COLO668 (cell line): Measurements from ENCODE around the gene ETV1.
"Not testable (repeated sequence)": the region's sequence is repeated elsewhere in the genome, so short reads cannot be mapped to it uniquely, and the experiment has no call there.

Experiments
- DNase-seq: peaks from one replicate; lab custom pipeline; 2025; ENCODE audit not compliant: unreplicated experiment; lab: John Stamatoyannopoulos, UW

ETV1 gene

GRCh38 chr7:13933536-13933935, 55.9 kb downstream of the ETV1 start:
- no peak for DNase-seq

GRCh38 chr7:13933091-13933490, 56.4 kb downstream of the ETV1 start:
- no peak for DNase-seq

- no peak for DNase-seq
Measured at GRCh38 chr7:13932131-13932530, 57.3 kb downstream of the ETV1 start.

DNA sequence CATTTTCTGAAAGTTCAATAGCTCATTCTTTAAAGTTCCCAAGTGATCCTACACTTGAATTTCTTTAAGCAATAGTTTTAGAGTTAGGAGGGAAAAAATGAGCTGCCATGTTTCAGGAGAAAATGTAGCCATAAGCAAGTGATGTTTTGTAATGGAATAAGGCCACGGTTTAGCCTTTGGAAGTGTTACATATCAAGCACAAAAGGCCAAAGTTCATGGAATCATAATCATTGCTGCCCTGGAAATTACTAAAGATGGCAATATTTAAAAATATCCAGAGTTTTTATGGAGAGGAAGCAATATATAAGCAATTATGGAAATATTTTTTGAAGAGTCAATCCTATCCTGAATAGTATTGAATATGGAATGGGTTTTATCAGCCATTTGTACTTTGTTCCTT, 68.4 kb downstream of the ETV1 start:
- no peak for DNase-seq

- peak; percentile 90 for DNase-seq
Measured at GRCh38 chr7:13920053-13920697, 69.3 kb downstream of the ETV1 start.

GRCh38 chr7:13918333-13918732, 71.1 kb downstream of the ETV1 start:
- not testable (repeated sequence) for DNase-seq

- not testable (repeated sequence) for DNase-seq
Measured at GRCh38 chr7:13917103-13917502, 72.4 kb downstream of the ETV1 start.

DNA sequence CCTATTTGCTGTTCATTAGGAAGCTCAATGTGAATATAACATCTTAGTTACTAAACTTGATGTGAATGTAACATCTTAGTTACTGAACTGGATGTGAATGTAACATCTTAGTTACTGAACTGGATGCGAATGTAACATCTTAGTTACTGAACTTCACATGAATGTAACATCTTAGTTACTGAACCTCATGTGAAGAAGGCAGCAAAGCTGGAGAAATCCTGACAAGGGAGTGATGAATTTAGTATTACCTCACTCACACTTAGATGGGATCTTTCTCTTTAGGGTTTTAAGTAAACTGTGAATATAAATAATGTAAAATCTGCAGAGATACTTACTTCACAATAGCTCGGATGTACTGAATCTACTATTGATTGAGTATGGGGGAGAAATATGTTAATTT, 73.6 kb downstream of the ETV1 start:
- DNase-seq, result no peak

DNA sequence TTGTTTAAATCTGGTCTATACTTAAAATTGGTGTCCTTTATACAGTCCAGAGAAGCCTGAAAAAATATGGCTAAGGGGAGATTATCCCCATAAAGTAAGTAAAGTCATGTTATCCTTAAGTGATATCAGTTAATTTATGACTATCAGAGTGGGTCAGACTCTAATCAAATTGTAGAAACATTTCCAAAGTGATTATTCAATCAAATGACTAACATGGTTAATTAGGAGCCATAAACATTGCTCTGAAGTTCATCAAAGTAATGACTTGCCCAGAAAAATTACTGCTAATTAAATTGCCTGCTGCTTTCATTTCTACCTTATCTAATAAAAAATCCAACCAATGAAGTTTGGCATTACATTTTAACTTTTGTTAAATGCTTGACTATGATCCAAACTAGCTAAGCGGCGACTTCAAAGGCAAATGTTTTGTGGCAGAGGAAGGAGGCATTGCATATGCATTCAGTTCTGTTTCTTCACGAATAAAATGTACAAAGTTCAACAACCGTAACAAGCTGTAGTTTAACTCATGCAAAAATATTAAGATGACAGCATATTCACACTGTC, 76.7 kb downstream of the ETV1 start:
- no peak for DNase-seq

- peak; percentile 29 for DNase-seq
Measured at GRCh38 chr7:13911909-13912308, 77.6 kb downstream of the ETV1 start.

DNA sequence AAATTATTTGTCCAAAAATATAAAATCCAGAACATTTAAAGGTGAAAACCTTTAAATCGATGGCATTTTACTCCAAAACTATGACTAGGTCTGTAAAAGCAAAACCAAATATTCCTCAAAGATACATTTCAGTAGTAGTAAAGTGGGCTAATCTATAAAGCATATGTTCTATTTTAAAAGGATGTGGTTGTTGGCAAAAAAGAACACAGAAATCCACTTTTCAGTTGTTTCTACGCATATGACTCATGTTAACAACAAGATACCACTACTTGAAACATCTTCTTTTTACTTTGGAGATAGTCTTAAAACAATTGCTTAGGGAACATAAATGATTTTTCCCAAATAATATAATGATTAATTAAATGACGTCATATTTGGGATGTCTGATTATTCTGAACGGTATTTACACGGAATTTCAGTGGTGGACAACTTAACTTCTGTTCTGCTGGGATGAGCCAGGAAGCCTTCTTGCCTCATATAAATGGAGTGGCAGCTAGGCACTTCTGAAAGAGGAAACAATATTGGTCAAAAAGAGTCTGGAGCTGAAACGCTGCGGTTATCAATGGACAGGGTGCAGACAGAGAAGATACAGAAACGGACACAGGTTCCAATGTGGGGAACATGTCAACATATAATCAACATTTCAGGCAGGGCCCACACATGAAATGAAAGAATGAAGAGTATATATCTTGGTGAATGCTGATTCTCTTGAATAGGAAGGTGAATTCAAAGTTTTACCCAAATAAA, 78.5 kb downstream of the ETV1 start:
- DNase-seq, result no peak

- peak; percentile 25 for DNase-seq
Measured at GRCh38 chr7:13908667-13909397, 80.6 kb downstream of the ETV1 start.

DNA sequence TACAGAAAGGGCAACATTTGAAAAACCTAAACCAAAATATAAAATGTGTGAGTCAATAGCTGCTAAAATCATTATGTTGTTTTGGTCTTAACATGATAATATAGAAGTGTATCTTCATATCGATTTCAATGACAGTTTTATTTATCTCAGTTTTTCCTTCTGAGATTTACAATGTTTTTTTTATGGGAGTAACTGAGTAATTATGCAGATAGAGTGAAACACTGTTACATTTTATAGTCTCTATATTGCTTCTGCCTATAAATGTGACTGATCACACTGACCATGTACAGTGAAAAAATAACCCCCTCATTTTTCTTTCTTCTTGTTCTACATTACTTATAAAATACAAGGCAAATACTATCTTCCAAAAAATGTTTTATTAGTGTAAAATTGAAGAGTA, 81.6 kb downstream of the ETV1 start:
- no peak for DNase-seq

GRCh38 chr7:13904689-13905088, 84.8 kb downstream of the ETV1 start:
- no peak for DNase-seq

DNA sequence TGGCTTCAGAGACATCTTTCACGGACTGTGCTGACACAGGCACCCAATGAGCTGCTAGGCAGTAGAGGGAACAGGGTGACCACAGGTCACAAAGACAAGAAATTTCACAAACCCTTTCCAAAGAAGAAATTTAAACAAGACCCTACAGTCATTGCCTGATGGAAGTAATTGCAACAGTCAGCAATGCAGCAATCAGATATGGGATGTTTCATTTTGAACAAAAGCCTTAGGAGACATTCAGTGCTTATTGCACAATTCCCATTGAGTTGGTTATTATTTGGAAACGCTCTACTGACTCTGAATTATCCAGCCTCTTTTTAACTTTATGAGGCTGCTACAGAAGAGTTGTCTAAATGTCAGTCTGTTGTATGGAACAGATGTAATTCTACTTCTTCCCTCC, 85.5 kb downstream of the ETV1 start:
- DNase-seq, result no peak

DNA sequence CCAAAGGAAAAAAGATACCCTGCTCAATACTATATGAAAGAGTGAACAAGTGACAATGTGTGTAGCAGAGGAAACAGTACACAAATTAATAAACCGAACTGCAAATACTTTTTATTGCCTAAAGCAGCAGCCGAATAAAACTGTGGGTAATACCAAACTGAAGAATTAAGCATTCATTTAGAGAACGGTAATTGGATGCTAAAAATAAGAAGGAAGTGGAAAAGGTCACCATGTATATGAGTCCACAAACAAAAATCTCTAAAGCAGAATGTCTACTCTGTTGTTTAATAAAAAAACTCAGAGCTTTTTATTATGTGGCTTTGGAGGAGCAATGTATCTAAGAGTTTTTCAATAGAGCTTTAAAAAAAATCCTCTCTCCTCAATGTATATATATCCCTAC, 87.9 kb downstream of the ETV1 start:
- DNase-seq, result no peak

DNA sequence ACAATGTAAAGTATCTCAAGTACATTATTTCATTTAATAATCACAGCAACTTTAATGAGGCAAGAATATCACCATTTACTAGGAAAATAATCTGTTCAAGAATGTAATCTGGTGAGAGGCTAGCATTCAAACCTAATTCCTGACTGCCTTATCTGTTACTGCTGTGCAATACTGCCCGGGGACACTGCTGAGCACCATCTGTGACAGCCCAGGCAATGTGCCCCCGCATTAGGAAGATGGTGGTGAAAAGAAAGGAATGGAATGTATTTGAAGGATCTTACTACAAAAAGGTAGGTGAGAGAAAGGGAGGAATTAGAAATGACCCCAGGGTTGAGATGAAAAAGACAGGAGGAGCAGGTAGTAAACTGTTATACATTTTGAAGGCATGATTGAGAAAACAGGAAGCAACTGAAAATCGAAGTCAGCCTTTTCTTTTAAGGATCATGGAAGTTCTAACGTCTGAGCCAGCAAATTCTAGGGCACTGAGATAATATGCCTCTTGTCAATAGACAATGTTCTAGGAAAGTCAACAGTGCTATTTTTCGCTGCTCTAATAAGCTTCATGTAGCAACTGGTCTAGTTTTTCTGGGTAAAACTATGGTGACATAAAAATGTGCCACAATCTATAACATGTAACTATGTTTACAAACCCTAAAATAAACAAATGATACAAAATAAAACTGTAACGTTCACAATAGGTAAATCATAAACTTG, 90.4 kb downstream of the ETV1 start:
- no peak for DNase-seq

DNA sequence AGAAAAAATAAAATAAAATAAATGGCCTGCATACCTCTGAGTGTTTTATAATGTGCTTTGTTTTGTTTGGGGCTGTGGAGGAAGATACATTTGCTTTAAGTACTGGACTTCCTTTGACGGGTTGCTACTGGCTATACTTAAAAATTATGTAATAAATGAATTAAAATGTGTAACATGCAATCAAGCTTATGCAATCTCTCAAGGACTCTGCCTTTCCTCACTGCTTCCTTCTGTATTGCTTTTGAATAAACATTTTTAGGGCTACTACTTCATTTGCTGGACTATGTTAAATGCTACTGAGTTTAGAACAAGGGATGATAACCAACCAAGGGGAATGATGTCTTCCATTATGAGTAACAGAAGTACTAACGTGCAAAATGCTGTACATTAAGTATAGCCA, 91.6 kb downstream of the ETV1 start:
- no peak for DNase-seq

GRCh38 chr7:13894954-13895353, 94.5 kb downstream of the ETV1 start:
- no peak for DNase-seq

DNA sequence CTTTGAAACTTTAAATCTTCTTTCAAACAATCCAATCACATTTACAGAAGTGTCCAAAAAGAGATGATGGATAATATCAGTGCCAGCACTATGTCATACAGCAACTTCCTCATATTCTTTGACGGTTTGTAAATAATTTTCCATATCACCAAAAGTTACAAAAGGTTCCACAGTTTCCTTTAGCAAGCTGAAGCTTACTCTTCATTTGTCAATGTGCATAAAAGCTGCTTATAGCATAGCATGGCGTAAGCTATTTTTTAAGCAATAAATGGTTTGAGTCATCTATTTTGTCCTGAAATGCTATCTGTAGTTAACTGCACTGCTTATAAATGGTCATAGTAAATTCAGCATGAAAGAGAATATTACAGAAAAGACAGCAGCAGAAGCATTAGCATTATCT, 95.1 kb downstream of the ETV1 start:
- no peak for DNase-seq

GRCh38 chr7:13890793-13891192, 98.7 kb downstream of the ETV1 start:
- no peak for DNase-seq
